Stimulated activated CD4-positive, alpha-beta T cell treated with anti-CD3 and anti-CD28 coated beads, Interleukin-12 subunit alpha, Interleukin-12 subunit beta, amount 100 ng/mL, for 24 hours (primary cell): Measurements from ENCODE around the gene KRT15.
"Not testable (repeated sequence)": the region's sequence is repeated elsewhere in the genome, so short reads cannot be mapped to it uniquely, and the experiment has no call there.

Experiments used
- DNase-seq, 2 experiments: peaks; one replicate each; pipeline ENCODE4 v3.0.0-alpha.2; 2020; ENCODE audit warnings: low read depth in 2 of 2

KRT15 gene

DNA sequence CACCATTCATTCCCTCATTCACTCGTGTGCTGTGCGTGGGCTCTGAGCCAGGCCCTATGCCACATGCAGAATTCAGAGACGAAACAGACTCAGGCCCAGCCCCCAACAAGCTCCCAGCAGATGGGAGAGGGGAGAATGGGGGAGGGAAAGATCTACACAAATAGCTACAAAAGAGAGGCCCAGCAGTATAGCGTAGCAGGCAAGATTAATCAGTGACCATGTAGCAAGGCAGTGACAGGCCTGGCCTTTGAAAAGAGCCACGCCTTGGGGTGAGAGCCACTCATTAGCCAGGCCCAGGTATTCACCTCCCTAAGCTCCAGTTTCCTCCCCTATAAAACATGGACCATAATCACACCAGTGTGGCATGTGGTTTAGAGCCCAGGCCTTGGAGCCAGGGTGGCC, 25.8 kb upstream of the KRT15 start:
- DNase-seq: no peak

DNA sequence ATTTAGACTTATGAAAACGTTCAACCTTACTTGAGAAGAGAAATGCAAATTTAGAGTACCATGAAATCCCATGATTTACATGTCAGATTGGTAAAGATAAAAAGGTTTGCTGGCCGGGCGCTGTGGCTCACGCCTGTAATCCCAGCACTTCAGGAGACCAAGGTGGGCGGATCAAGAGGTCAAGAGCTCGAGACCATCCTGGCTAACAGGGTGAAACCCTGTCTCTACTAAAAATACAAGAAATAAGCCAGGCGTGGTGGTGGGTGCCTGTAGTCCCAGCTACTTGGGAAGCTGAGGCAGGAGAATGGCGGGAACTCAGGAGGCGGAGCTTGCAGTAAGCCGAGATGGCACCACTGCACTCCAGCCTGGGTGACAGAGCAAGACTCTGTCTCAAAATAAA, 24.1 kb upstream of the KRT15 start:
- DNase-seq: not testable (repeated sequence)

DNA sequence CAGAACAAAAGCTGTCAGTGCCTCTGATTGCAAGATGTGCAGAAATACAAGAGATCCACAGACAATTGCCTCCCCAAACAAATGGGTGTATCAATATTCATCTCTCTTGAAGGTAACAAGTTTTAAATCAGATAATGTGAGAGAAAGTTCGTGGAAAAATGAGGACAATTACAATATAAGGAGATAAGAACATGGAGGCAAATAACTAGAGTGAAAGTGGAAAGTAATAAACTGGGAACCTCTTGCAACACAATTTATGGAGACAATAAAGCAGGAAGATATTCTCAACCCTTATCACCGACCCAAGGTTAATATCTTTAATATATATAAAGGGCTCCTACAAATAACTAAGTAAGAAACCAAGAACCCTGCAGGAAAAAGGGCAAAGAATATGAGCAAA, 23.7 kb upstream of the KRT15 start:
- DNase-seq: no peak

DNA sequence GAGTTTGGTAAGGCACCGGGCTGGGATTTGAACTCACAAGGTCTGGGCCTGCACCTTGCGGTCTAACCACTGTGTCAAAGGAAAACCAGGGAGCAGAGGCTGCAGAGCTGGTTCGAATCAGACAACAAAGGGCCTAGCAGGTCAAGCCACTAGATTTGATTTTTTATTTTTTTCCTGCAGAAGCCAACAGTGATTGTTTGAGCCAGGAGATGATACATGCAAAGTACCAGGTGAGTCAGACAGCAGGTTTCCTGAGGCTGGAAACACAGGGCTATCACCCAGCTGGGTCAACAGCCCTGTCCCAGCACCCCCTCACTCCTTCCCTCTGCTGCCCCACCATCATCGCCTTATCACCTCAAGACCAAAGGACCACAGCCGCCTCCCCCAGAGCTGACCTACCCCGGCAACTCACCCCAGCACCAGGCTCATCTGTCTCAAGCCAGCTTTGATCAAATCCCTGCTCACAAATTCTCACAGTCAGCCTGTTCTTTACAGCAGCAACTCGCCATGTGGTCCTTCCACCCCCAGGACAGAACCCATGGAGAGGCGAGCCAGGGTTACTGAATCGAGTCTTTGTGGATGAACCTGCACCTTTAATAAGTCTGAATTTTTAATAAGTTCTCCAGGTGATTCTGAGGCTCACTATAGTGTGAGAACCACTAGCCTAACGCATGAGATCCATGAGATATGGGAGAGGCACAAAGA, 22.4 kb upstream of the KRT15 start:
- no peak for DNase-seq

GRCh38 chr17:41539979-41540701, 21.4 kb upstream of the KRT15 start:
- DNase-seq: no peak

- no peak for DNase-seq
Measured at GRCh38 chr17:41539071-41539492, 20.4 kb upstream of the KRT15 start.

DNA sequence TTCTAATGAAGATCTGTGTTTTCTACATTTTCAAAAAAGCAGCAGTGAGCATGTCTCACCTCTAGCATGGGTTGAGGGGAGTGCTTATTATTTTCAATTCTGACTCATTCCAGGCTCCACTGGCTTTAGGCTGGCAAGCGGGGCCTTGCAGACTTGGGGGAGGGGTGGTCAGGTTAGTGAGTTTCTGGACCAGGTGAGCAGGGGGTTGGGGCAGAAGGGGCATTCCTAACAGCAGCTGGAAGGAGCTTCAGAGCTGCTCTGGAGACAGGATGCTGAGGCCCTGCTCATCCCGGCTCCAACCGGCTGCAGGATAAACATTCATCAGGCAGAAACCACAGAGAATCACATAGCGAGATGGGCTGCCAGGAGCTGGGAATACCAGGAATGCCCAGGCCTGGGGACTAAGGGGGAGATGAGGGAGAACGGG, 19.9 kb upstream of the KRT15 start:
- no peak for DNase-seq

DNA sequence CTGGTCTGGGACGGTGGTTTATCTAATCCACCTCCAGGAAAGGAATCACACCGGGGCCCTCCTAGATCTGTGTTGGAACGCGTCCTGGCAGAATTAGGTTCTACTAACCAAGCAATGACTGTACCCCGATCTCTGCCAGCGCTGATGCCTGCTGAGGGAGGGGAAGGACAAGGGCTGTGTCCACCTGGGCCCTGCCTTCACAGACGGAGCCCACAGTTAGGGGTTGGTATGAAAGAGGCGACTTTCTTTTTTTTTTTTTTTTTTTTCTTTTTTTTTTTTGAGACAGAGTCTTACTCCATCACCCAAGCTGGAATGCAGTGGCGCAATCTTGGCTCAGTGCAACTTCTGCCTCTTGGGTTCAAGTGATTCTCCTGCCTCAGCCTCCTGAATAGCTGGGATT, 19.3 kb upstream of the KRT15 start:
- DNase-seq: no peak

DNA sequence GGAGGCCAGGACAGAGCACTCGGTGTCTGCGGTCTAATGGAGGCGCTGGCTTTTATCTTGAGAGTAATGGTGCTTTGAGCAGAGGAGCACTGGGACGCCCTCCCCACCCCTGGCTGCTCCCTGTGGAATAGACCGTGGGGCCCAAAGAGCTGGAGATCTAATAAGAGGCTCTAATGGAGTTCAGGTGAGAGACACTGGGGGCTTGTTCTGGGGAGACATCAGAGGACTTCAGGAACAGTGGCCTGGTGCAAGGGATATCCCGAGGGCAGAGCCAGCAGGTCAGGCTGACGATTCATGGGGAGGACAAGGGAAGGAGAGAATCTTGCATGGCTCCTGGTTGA, 18.9 kb upstream of the KRT15 start:
- no peak for DNase-seq

GRCh38 chr17:41536741-41537613, 18.3 kb upstream of the KRT15 start:
- DNase-seq: no peak

DNA sequence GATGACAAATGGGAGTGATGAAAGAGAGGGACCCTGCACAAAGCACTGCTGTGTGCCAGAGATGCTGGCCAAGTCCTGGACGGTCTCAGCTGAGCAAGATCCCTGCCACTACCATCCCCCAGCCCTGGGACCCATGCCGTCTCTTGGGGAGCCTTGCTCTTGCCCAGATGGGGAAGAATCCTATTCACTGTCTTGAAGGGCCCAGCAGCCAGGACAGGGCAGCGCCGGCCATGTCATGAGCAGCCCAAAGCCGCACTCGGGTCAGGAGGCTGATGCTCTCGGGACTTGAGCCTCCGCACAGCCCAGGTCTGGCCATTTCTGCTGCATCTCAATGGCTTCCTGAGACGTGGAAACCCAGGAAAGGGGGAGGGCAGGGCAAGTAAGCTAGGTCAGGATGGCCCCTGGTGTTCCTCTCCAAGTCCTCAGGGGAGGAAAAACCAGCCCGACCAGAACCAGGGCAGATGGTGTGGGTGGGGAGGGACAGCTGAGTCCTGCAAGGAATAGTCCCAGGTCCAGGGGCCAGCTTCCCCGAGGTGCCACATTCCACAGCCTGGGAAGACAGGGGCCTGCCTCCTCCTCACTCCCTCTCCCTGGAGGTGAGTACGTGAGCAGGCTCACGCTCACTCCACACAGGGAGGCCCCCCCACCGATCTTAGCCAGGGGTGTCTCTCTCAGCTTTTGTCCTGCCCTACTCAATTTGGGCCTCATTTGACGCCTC, 17.2 kb upstream of the KRT15 start:
- no peak for DNase-seq

DNA sequence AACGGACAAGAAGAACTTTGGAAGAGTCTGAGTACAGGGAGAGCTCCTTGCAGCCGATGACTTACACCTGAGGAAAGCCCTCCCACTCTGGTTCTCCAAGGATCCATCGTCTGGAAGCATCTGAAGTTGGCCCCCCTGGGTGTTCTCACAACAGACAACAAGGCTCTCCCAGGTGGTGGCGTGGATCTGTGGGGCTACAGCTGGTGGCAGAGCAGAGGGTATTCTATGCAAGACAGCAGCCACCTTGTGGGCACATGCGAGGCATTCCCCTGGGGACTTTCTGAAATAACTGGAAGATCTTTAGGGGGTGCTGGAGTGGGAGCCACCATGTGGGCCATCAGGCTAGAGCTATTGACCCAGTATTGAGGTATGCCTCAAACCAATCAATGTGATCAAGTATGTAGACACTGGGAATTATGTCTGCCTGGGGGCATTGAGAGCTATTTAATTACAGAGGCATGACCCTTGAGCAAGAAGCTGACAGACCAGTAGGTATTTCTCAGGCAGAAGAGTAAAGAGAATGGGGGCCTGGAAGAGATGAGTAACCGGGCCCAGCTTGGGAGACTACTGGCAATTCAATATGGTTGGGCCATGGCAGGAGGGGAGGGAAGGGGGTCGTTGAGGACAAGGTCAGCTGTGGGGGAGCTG, 16.3 kb upstream of the KRT15 start:
- no peak for DNase-seq

DNA sequence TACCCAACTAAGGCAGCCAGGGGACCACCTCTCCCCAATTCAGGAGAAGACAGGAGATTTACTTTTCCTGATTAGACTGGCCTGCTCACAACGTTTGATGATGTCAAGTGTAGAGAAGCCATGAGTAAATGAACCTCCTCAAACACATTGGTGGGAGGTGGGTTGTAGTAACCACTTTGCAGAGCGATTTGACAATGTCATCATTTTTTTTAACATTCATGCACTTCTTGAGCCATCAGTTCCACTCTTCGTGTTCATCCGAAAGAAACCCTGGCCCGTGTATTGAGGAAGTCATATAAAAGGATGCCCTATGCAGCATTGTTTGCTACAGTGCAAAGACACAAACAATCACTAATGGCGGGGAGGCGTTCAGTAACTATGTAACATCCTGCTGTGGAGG, 14.9 kb upstream of the KRT15 start:
- DNase-seq: no peak

- no peak for DNase-seq
Measured at GRCh38 chr17:41532947-41533570, 14.4 kb upstream of the KRT15 start.

- no peak for DNase-seq
Measured at GRCh38 chr17:41531993-41532392, 13.3 kb upstream of the KRT15 start.

GRCh38 chr17:41530062-41531048, 11.7 kb upstream of the KRT15 start:
- no peak for DNase-seq

- no peak for DNase-seq
Measured at GRCh38 chr17:41529491-41529915, 10.8 kb upstream of the KRT15 start.

- no peak for DNase-seq
Measured at GRCh38 chr17:41528959-41529353, 10.3 kb upstream of the KRT15 start.
